ENCODE data around the gene OR2D3.
"Not testable (repeated sequence)": the region's sequence is repeated elsewhere in the genome, so short reads cannot be mapped to it uniquely, and the experiment has no call there.

Gene OR2D3

DNA sequence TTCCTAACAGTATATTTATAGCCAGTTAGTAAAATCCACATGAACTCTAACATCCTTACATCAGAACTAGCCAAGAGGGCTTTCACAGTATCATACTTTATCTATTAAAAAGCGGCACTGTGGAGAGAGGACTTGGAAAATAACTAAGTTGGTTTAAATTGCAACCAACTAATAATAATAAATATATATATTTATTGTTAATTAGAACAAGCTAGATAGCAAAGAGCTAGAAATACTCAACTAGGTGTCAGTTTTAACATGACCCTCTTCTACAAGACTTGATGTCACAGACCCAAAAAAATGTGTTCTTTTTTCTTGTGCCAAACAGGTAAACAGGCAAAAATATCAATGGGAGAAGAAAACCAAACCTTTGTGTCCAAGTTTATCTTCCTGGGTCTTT, at the start of gene OR2D3:
TSS of gene OR2D3 (plus strand) at position 301 of the 400 bp plus-strand sequence. CDS start at position 301, 0 bp downstream.
- DNase-seq (ENCODE audit: extremely low read depth in 1 of 2, low read depth in 1 of 2) = no peak

DNA sequence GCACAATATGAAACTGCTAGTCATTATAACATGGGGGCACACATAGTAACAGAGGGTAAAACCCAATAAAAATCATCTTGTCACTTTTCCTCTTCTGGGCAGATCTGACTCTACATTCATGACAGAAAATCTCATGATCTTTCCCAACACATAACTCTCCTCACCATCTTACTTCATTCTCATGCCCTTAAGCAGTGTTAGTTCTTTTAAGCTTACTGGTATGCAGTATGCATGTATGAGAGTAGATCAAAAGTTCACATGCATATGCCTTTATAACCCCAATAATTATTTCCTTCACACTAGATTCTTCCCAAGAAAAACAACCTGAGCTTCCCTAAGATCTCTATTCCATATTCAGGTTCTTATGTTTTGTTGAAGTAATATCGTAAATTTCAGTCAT, 49.5 kb upstream of the OR2D3 start:
- no peak for DNase-seq (ENCODE audit: extremely low read depth in 1 of 2, low read depth in 1 of 2)

- DNase-seq (ENCODE audit: extremely low read depth in 1 of 2, low read depth in 1 of 2) = no peak
Measured at GRCh38 chr11:6875761-6876160, 45.0 kb upstream of the OR2D3 start.

- no peak for DNase-seq (ENCODE audit: extremely low read depth in 1 of 2, low read depth in 1 of 2)
Measured at GRCh38 chr11:6876325-6876724, 44.5 kb upstream of the OR2D3 start, which contains the start of gene OR10A4. OR10A4 (plus strand) TSS chr11:6876625; CDS start chr11:6876648, 23 bp downstream.

- DNase-seq (ENCODE audit: extremely low read depth in 1 of 2, low read depth in 1 of 2) = no peak
Measured at GRCh38 chr11:6876914-6877313, 43.9 kb upstream of the OR2D3 start.

DNA sequence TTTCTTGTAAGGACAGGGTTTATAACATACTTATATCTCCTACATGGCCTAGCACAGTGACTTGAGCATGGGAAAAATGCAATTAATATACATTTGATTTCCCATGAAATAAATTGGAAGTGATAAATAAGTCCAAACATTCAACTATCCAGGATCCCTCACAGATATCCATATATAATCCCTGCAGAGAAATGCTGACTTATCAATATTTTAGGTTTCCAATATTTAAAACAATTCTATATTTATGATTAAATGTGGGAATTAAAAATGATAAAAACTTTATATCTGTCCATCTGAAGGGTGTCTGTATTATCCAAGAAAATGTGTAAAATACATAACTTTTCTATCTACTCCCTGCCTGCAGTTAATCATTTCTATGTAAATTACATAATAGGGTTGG, 38.1 kb upstream of the OR2D3 start:
- DNase-seq (ENCODE audit: extremely low read depth in 1 of 2, low read depth in 1 of 2) = no peak

DNA sequence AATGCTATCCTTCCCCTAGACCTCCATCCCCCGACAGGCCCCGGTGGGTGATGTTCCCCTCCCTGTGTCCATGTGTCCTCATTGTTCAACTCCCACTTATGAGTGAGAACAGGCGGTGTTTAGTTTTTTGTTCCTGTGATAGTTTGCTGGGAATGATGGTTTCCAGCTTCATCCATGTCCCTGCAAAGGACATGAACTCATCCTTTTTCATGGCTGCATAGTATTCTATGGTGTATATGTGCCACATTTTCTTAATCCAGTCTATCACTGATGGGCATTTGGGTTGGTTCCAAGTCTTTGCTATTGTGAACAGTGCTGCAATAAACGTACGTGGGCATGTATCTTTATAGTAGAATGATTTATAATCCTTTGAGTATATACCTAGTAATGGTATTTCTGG, 33.1 kb upstream of the OR2D3 start:
- not testable (repeated sequence) for DNase-seq (ENCODE audit: extremely low read depth in 1 of 2, low read depth in 1 of 2)

GRCh38 chr11:6888830-6889229, 32.0 kb upstream of the OR2D3 start:
- no peak for DNase-seq (ENCODE audit: extremely low read depth in 1 of 2, low read depth in 1 of 2)

- DNase-seq (ENCODE audit: extremely low read depth in 1 of 2, low read depth in 1 of 2) = no peak
Measured at GRCh38 chr11:6889835-6890234, 31.0 kb upstream of the OR2D3 start.

- no peak for DNase-seq (ENCODE audit: extremely low read depth in 1 of 2, low read depth in 1 of 2)
Measured at GRCh38 chr11:6892400-6892799, 28.4 kb upstream of the OR2D3 start, which contains the start of gene OR2D2. OR2D2 (minus strand) TSS chr11:6892500; CDS start chr11:6892500, 0 bp downstream.

DNA sequence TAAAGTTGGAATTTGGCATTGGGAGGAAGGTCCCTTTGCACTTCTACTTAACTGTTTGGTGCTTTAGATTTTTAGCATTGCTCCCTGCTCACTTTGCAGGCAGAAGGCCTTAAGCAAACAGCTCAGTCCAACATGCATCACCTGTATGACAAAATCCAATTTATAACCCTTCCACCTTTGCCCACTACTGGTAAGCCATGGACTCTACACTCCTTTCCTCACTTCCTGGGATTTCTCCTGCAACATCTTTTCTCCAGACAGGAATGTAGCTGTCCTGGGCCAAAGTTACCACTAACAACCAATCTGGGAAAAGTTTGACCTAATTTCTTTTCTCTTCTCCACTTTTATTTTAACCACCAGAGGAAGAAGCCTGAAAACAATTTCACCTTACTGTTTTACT, 26.7 kb upstream of the OR2D3 start:
- no peak for DNase-seq (ENCODE audit: extremely low read depth in 1 of 2, low read depth in 1 of 2)

GRCh38 chr11:6895010-6895409, 25.8 kb upstream of the OR2D3 start:
- no peak for DNase-seq (ENCODE audit: extremely low read depth in 1 of 2, low read depth in 1 of 2)

DNA sequence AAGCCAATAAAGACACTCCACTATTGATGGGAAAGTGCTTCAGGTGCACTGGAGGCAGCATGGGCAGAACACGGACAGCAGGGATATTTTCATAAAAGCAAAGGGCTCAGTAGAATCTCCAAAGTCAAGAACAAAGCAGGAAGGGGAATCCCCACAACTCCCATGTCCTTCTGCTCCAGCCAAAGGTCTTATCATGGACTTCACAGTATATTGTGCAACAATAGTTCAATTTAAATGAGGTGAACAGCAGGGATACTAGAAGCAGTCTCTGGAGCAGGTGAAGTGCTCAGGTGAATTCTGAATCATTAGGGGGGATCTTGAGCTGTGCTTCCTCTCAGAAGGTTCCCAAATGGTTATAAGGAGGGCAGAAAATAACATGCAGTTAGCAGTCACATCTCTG, 21.9 kb upstream of the OR2D3 start:
- DNase-seq (ENCODE audit: extremely low read depth in 1 of 2, low read depth in 1 of 2) = no peak

DNA sequence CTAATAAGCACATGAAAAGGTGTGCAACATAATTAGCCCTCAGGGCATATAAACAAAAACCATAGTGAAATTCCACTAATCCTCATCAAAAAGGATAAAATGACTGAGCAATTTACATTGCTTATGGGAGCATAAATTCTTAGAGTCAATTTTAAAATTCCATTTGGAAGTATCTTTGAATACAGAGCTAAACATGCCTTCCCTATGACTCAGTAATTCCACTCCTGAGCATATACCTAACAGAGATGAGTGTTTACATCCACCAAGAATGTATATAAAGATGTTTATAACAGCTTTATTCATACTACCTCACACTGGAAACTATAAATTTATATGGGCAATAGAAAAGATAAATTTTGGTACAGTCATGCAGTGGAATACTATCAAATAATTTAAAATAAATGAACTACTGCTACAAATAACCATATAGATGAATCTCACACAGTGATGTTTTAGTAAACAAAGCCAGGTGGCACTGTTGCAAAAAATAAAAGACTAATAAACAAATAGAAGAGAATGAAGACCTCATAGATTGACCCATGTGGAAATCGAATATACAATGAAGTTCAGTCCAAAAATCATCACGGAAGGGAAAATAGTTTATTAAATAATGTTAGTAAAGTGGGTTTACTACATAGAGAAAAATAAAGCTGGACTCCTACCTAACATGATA, 20.3 kb upstream of the OR2D3 start:
- no peak for DNase-seq (ENCODE audit: extremely low read depth in 1 of 2, low read depth in 1 of 2)

GRCh38 chr11:6904804-6905203, 16.0 kb upstream of the OR2D3 start:
- DNase-seq (ENCODE audit: extremely low read depth in 1 of 2, low read depth in 1 of 2) = not testable (repeated sequence)

DNA sequence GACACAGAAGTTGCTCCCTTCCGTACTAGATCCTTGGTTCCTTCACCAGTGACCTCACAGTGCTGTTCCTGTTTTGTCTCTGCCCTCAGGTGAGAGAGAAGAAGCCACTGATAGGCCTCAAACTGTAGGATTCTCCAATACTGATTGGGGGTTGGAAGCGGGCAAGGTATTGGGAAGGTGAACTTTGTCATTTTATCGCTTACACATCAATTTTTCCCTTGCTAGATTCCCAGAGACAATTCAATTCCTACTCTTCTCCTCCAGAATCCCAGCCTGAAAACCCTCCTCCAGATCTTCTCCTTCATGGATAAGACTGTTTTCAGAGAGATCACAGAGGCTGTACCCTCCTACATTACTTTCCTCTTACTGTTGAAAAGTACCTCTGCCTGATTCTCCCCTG, 9.4 kb upstream of the OR2D3 start:
- no peak for DNase-seq (ENCODE audit: extremely low read depth in 1 of 2, low read depth in 1 of 2)

DNA sequence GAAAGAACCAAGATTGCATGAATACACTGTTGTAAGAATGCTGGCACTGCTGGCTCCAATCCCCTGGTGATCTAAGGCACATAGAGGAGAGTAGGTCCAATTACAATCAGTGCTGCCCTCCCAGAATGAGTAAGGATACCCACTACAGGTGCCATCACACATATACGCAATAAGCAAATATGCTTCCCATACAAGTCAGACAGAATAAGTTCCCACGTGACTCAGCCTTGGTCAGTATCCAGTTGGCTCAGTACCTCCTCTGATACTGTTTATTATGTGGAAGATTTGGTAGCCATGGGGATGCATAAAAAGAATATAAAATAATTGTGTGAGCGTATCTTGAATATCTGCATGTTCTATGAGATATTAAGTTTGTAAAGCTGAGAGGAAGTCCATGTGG, 8.9 kb upstream of the OR2D3 start:
- no peak for DNase-seq (ENCODE audit: extremely low read depth in 1 of 2, low read depth in 1 of 2)

DNA sequence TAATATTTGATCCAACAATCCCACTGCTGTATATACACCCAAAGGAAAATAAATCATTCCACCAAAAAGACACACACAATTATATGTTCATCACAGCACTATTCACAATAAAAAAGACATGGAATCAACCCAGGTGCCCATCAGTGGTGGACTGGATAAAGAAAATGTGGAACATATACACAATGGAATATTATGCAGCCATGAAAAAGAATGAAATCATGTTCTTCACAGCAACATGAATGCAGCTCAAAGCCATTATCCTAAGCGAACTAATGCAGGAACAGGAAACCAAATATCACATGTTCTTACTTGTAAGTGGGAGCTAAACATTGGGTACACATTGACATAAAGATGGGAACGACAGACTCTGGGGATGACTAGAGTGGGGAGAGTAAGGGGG, 1.1 kb upstream of the OR2D3 start:
- DNase-seq (ENCODE audit: extremely low read depth in 1 of 2, low read depth in 1 of 2) = no peak

GRCh38 chr11:6925007-6925577, 4.3 kb downstream of the OR2D3 start:
- DNase-seq (ENCODE audit: extremely low read depth in 1 of 2, low read depth in 1 of 2) = no peak

DNA sequence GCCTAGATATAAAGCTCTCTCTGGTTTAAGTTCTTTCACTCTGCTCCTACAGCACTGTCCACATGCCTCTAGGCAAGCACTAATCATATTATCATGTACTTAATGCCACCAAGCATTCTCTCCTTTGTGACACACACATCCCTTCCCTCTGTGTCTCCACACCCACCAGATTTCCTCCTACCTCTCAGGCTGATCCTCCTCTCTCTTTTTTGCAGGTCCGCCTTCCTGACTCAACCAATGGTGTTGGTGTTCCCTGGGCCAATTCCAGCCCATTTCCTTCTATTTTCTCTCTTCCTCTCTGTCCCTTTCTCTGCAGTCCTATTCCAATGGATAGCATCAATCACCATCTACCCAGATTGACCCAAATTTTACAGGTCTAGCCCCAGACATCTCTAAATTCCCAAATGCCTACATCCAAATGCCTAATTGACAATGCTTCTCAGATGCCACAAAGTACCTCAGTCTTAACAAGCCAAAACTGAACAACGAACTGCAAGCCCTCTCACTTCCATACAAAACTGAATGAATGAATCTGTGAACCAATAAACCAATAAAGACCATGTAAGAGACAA, 4.9 kb downstream of the OR2D3 start:
- DNase-seq (ENCODE audit: extremely low read depth in 1 of 2, low read depth in 1 of 2) = no peak

GRCh38 chr11:6926208-6927029, 5.6 kb downstream of the OR2D3 start, which contains the start of gene ZNF215:
ZNF215 (plus strand) TSS chr11:6926426; CDS start chr11:6932273, 5,847 bp downstream.
- DNase-seq (ENCODE audit: extremely low read depth in 1 of 2, low read depth in 1 of 2) = no peak

All from activated CD8-positive, alpha-beta memory T cell treated with anti-CD3 and anti-CD28 coated beads for 1 hour (primary cell).